Measurements from ENCODE around the gene PRKCZ.

Gene PRKCZ

GRCh38 chr1:2213576-2214505, 163.6 kb downstream of the PRKCZ start:
- no peak for ATAC-seq

DNA sequence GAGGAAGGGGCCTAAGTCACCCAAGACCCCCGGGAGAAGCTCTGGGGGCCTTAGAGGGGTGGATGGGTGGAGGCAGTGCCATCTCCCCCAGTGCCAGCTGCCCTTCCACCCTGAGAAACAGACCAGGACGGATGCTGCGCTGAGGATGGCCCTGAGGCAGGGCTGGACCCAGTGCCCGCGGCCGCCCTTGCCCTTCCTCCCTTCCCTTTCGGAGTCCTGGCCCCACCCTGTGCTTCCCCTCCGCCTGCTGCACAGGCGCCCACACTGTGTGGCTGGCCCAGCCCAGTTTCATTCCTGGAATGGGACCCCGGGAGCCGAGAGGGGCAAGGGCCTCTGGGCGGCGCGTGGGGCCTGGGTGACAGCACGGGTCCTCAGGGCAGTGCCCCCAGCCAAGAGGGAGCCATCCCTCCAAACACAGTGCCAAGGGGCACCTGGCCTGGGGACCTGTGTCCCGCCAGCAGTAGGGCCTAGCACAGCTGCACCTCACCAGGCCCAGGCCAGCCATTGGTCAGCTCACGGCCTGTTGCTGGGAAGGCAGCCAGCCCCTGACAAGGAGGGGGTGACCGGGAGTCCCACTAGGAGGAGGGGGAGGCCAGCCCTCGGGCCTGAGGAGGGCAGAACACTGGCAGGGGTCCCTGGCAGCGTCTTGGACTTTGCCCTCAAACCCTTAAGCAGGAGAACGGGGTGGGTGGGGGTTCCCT, 164.5 kb downstream of the PRKCZ start:
- no peak for ATAC-seq

DNA sequence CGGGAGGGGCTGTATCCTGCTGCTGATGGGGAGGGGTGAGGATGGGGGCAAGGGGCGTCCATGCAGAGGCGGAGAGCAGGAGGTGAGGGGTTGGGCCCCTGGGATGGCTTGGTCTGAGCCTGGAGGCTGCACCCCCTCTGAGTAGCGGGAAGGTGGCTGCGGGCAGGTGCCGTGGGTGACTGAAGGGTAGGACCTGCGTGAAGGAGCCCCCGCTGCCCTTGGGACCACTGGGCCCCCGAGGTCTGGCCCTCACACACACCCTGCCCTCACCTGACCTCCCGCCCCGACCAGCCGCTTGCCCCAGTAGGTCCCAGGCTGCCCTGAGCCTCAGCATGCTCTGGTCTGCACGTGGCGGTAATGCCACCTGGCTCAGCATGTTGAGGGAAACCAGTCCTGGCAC, 165.1 kb downstream of the PRKCZ start:
- no peak for ATAC-seq

DNA sequence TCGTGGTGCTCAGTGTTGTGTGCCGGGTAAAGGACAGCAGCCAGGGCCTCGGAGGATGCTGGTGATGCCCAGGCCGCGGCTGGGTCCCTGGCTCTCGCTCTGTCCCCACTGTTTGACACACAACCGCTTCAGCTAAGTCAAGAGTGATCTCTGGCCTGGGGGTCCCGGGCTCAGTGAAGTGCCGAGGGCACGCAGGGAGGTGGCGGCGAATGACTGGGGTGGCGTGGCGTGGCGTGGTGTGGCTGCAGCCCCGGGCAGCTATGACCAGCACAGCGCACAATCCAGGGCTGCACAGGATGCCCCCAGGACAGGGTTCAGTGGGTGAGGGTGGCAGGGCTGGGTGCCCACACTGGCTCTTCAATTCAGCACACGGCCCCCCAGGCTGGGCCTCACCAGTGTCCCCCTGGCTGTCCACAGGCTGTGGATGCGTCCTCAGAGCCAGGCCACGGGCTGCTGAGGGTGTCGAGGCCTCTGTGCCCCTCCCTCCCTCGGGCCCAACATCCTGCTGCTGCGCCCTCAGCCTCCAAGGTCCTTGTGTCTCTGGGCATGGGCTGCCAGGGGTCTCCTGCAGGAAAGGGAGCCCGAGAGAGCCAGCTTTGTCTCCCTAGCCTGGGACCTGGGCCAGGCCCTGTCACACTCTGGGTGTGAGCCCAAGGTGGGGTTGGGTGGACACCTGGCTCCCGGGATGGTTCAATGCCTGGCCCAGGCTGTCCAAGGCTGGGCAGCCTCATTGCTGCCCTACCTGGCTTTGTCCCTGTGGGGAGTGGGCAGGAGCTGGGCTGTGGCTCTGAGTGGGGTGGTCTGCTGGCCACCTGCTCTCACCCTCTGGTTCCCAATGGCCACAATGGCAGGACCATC, 165.9 kb downstream of the PRKCZ start:
- ATAC-seq = no peak

GRCh38 chr1:2216767-2217058, 166.5 kb downstream of the PRKCZ start:
- ATAC-seq = no peak

GRCh38 chr1:2221271-2221670, 171.1 kb downstream of the PRKCZ start:
- no peak for ATAC-seq

DNA sequence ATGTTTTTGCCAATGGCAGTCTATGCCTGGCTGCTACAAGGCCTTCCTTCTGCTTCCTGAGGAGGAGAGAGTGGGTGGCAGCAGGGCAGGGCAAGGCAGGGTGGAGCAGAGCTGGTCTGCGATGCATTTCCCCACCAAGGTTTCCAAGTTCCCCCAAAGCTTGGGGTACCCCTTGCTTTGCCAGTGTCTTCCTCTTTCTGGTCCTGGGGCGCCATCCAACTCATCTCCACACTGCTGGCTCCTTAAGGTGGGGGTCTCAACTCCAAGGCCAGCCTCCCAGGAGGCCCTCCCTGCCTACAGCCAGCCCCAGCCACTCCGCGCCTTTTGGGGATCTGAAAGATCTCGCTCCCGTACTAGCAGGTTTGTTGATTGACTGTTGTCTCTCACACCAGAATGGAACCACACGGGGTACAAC, 174.0 kb downstream of the PRKCZ start:
- ATAC-seq = no peak

- ATAC-seq = no peak
These were observed 174.6 kb downstream of the PRKCZ start for GRCh38 chr1:2224631-2225428.

GRCh38 chr1:2226525-2227345, 176.5 kb downstream of the PRKCZ start:
- ATAC-seq = no peak

- ATAC-seq = peak; percentile 89 to 91
These were observed 177.3 kb downstream of the PRKCZ start for GRCh38 chr1:2227346-2228156.

DNA sequence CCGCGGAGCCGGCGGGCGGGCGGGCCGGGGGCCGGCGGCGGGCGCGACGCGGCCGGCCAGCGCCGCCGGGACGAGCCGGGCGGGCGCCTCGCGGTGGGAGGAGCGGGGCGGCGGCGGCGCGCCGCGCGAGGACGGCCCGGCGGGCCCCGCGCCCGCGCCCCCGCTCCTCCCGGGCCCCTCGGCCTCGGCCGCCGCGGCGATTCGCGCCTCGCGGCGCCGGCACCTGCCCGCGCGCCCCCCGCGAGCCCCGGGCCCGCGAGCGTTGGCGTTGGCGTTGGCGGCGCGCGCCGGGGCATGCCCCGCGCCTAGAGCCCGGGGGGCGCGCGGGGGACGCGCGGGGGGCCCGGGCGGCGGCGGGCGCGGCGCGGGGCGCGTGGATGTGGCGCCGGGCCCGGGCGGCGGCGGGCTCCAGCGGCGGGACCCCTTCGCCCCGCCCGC, 178.0 kb downstream of the PRKCZ start, which contains the start of gene SKI:
SKI (plus strand) TSS at position 163 of the 438 bp plus-strand sequence. CDS start 448 bp downstream, outside the sequence.
- ATAC-seq = no peak

DNA sequence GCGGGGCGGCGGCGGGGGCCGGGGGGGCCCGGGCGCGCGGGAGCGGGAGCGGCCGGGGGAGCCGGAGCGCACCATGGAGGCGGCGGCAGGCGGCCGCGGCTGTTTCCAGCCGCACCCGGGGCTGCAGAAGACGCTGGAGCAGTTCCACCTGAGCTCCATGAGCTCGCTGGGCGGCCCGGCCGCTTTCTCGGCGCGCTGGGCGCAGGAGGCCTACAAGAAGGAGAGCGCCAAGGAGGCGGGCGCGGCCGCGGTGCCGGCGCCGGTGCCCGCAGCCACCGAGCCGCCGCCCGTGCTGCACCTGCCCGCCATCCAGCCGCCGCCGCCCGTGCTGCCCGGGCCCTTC, 178.5 kb downstream of the PRKCZ start:
- ATAC-seq = no peak

DNA sequence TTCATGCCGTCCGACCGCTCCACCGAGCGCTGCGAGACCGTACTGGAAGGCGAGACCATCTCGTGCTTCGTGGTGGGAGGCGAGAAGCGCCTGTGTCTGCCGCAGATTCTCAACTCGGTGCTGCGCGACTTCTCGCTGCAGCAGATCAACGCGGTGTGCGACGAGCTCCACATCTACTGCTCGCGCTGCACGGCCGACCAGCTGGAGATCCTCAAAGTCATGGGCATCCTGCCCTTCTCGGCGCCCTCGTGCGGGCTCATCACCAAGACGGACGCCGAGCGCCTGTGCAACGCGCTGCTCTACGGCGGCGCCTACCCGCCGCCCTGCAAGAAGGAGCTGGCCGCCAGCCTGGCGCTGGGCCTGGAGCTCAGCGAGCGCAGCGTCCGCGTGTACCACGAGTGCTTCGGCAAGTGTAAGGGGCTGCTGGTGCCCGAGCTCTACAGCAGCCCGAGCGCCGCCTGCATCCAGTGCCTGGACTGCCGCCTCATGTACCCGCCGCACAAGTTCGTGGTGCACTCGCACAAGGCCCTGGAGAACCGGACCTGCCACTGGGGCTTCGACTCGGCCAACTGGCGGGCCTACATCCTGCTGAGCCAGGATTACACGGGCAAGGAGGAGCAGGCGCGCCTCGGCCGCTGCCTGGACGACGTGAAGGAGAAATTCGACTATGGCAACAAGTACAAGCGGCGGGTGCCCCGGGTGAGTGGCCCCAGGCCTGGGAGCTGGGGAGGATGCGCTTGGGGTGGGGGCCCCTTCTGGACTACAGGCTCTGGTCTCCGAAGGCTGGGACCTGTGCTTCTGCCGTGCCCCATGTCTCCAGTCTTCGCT, 179.0 kb downstream of the PRKCZ start:
- ATAC-seq = peak in 1 of 2 donors; percentile 6

GRCh38 chr1:2229911-2230731, 179.9 kb downstream of the PRKCZ start:
- ATAC-seq = no peak

DNA sequence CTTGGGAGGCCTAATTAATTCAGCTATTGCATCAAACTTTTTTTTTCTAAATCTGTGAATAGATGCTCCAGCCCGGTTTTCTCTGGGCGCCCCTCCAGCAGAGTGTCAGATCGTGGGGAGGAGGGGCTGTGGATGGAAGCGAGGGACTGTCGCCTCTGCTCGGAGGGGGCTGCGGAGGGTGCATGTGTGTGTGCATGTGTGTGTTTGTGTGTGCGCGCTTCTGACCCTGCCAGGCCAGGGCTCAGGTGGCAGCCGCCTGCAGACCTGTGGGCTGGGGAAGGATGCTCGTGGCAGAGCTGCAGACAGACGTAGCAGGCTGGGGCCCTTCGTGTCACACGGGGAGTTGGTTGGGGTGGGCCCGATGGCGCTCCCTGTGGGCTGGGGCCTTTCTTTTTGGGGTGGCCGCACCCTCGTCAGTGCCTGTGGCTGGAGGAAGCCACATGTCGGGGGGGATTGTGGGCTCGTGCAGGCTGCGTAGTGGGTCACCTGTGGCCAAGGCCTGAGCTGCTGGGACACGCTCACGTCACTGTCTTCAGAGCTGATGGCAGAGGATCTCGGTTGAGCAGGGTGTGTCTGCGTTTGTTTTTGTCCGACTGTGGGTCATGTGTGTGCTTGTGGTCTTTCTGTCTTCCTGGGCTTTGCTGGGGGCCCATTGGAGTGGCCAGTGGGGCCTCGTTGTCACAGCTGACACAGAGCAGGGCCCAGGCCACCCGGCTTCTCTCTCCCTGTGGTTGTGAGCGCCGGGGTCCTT, 180.7 kb downstream of the PRKCZ start:
- ATAC-seq = no peak

DNA sequence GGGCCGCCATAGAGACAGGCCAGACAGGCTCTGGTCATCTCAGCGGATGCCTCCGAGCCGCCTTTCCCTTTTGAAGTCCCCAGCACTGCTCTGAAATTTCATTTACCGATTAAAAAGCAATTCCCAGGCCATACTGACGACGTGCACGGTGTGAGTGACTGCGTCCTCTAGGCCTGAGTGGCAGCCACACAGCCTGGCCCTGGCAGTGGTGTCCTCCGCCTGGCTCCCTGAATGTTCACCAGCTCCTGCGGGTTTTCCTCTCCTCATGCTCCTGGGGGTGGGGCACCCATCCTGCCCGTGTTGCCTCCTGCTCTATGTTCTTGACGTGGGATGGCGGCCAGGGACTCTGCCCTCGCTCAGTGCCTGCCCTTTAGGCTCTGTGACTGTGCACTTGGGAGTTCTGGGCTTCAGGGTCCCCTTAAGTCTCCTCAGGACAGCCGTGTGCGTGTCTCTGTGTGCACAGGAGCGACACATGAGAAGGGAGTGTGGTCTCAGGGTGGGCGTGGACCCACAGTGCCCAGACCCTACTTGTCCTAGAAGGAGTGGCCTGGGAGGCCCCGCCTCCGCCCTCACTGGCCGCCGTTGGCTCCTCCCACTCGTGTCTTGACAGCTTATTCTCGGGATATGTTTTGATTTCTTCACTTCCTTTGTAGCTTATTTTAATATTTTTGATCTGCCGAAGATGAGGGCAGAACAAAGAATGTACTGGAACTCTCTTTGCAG, 181.5 kb downstream of the PRKCZ start:
- peak in 1 of 2 donors; percentile 11 for ATAC-seq
